Cardiac fibroblast (primary cell): ENCODE data around the gene SMAP1.
"Not testable (repeated sequence)": the region's sequence is repeated elsewhere in the genome, so short reads cannot be mapped to it uniquely, and the experiment has no call there.

Experiments used
- DNase-seq, 2 donors: peaks; one replicate each; pipeline versions ENCODE4 v3.0.0 to v3.0.0-alpha.2; 2010; ENCODE audit warnings: low read depth in 2 of 2
- H3K4me3 ChIP-seq, 2 donors: replicated peaks in 1 of 2; 1 replicate in 1 of 2; 2 replicates in 1 of 2; pipeline ENCODE4 v1.5.1; 2011; ENCODE audit warnings: low read depth in 2 of 2, low read length in 2 of 2, mild to moderate bottlenecking in 2 of 2, moderate library complexity in 1 of 2
- CTCF ChIP-seq: IDR thresholded peaks from one replicate; pipeline ENCODE4 v1.5.1; 2011; ENCODE audit warnings: low read depth, mild to moderate bottlenecking, low read length, inconsistent platforms

Gene SMAP1

GRCh38 chr6:70734381-70734780, 66.7 kb downstream of the SMAP1 start:
- no peak for TF ChIP-seq CTCF
- no peak overlapping the region for H3K4me3 ChIP-seq
- no peak for DNase-seq

- DNase-seq = no peak
- no peak overlapping the region for H3K4me3 ChIP-seq
- TF ChIP-seq CTCF = no peak
These were observed 67.3 kb downstream of the SMAP1 start for GRCh38 chr6:70734979-70735378.

GRCh38 chr6:70735513-70735912, 67.8 kb downstream of the SMAP1 start:
- TF ChIP-seq CTCF = no peak
- no peak overlapping the region for H3K4me3 ChIP-seq
- DNase-seq = no peak

- DNase-seq = peak; percentile 8 to 13
These were observed 70.3 kb downstream of the SMAP1 start for GRCh38 chr6:70738028-70738427.

GRCh38 chr6:70739534-70739933, 71.9 kb downstream of the SMAP1 start:
- DNase-seq = no peak
- no peak for TF ChIP-seq CTCF
- no peak overlapping the region for H3K4me3 ChIP-seq

More at GRCh38 chr6:70738028-70738427, 70.3 kb downstream of the SMAP1 start:
- TF ChIP-seq CTCF = no peak
- no peak overlapping the region for H3K4me3 ChIP-seq

GRCh38 chr6:70740746-70741145, 73.1 kb downstream of the SMAP1 start:
- not testable (repeated sequence) for H3K4me3 ChIP-seq, DNase-seq

- H3K4me3 ChIP-seq, DNase-seq: not testable (repeated sequence)
These were observed 74.8 kb downstream of the SMAP1 start for GRCh38 chr6:70742462-70742861.

- no peak for DNase-seq
- no peak overlapping the region for H3K4me3 ChIP-seq
- no peak for TF ChIP-seq CTCF
These were observed 86.2 kb downstream of the SMAP1 start for GRCh38 chr6:70753870-70754380.
